ENCODE results near the gene TRRAP. TPM values are rescaled to one million over a fixed set of nuclear protein-coding genes. Genes with fewer than 3 reads are reported as not detected.

Gene TRRAP
- total RNA-seq, 1 experiment from 2014 or later, result 23.1 TPM

DNA sequence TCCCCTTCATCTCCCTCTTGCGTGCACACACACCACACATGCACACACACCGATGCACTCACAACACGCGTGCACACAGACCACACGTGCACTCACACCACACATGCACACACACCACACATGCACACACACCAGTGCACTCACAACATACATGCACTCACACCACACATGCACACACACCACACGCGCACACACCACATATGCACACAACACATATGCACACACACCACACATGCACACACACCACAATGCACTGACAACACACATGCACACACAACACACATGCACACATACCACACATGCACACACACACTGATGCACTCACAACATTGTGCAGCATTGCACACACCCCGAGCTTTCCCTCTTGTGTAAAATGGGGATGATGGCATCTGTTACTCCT is 68.1 kb downstream of the TRRAP start:
- no peak for DNase-seq (ENCODE audit: low read depth)

DNA sequence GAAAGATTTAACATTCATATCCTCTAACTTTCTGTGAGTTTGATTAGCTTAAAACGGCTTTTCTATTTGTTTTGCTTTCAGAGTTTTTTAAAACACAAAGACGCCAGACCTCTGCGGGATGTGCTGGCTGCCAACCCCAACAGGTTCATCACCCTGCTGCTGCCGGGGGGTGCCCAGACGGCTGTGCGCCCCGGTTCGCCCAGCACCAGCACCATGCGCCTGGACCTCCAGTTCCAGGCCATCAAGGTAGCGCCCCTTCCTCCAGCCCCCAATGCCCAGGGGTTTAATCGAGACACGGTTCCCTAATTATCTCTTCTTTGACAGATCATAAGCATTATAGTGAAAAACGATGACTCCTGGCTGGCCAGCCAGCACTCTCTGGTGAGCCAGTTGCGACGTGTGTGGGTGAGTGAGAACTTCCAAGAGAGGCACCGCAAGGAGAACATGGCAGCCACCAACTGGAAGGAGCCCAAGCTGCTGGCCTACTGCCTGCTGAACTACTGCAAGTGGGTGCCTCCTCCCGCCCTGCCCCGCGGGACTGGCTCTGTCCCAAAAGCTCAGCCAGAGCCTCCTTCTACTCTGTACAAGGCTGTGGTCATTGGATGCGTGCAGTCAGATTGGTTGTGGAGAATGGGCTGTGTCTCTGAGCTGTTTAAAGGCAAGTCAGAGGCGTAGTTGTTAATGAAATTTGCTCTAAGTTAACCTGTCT is 71.2 kb downstream of the TRRAP start:
- no peak for DNase-seq (ENCODE audit: low read depth)

DNA sequence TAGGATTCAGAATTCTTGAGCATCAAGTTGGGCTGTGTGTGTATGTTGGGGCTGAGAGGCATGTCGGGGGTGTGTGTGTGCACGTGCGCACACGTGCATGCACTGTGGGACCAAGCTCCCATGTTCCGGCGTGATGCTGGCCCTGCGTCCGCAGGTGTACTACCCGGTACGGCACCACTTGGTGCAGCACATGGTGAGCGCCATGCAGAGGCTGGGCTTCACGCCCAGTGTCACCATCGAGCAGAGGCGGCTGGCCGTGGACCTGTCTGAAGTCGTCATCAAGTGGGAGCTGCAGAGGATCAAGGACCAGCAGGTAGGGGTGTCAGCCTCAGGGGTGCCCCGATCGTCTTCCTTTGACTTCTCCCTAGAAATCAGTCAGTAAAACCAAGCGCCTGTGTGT is 77.7 kb downstream of the TRRAP start:
- no peak for DNase-seq (ENCODE audit: low read depth)

DNA sequence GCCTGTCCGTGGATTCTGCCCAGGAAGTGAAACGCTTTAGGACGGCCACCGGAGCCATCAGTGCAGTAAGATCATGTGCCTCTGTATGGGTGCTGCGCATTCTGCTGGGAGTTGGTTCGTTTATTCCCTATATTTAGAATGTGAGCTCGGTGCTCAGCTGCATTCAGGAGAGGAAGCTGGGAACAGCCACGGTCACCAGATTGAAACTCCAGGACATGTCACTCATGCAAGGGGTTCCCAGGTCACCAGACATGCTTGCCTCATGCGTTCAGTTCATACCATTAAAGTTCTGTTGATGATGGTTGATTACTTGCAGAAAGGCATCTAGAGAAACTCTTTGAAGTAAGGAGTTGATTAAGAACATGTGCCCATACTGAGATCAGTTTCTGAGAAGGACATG is 78.1 kb downstream of the TRRAP start:
- DNase-seq (ENCODE audit: low read depth), result no peak

DNA sequence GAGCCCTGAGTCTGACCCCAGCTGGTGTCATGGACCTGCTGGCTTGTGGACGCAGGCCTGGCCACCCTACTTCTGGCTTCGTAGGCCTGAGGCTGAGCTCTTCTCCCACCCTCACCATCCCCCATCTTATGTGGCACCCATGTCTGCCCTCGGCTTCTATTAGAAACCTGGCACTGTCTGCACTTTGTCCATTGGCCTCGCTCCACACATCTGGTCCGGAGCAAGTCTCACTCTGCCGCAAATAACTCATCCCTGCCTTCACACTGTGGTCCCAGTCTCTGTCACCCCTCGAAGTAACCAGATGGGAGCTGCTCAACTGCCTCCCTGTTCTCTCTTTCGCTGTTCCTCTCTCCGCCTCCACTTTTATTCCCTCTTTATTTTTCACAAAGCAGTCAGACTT is 78.6 kb downstream of the TRRAP start:
- DNase-seq (ENCODE audit: low read depth), result no peak

DNA sequence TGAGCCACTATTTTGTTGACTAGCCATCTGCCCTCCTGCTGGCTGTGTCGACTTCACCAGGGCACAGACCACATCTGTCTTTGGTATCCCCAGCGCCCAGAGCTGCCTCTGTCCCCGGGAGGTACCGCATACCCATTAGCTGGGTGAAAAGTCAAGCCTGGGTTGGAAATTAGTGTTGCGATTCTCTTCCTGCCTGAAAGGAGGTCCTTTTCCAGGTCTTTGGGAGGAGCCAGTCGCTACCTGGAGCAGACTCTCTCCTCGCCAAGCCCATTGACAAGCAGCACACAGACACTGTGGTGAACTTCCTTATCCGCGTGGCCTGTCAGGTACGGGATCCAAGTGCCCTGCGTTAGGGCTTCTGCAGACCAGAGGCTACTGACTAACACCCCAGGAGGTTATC is 79.4 kb downstream of the TRRAP start:
- DNase-seq (ENCODE audit: low read depth), result no peak

DNA sequence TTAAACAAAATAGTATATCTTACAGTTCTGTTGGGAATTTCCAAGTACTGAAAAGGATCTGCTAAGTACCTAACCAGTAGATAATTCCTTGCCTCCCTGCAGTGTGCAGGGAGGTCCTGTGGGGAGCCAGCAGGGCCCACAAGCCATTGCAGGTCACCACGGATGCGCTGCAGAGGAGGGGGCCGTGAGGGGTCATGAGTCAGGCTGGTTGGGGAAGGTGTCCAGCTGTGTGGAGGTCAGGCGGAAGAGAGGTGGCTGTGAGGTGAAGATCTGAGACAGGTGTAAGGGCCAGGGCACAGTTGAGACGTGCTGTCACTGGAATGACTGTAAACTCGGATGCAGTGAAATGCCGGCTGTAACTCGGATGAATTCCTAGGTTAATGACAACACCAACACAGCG is 80.6 kb downstream of the TRRAP start:
- no peak for DNase-seq (ENCODE audit: low read depth)

DNA sequence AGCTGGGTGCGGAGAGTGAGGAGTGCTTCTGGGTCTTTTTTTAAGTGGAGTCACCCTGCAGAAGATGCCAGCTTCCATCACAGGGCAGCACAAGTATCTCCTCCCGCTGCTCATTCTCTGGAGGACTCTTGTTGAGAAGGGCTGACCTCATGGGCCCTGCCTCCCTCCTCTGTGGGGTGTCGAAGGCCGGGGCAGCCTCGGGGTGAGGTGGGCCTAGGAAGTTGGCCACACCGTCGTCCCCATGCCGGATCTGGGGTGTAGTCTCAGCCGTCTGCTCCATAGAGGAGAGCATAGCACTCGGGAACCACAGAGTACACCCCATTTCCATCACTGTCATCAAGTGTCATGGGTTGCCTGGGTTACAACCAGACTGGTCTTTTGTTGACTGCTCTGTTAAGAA is 85.0 kb downstream of the TRRAP start:
- no peak for DNase-seq (ENCODE audit: low read depth)

DNA sequence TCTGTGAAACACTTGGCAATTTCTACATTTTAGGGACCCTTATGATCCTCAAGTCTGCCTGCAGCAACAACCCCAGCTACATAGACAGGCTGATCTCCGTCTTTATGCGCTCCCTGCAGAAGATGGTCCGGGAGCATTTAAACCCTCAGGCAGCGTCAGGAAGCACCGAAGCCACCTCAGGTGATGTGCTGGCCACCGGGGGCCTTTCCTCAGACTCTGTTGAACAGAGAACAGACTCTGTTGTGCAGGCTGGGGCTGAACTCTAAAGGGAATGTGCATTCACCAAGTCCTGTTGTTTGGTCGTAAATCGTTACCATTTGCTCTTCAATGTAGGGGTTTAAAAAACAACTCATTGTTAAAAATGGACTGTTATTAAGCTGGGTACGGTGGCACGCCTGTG is 86.3 kb downstream of the TRRAP start:
- no peak for DNase-seq (ENCODE audit: low read depth)

DNA sequence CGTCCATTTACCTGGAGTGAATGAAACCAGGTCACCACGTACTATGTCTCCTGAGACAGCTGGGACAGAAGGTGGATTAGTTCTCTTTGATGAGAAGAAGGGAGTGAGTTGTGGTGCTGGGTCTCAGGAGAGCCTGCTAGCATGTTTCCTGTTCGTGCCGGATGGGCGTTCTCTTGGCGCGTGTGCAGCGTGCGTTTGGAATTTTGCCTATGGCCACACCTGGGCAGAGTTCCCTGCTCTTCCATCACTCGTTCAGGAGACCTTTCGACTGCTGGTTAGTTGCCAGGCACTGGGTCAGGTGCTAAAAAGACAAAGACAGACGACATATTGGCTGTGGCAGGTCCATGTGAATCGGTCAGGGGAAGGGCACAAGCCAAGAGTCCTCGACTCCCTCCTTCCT is 90.3 kb downstream of the TRRAP start:
- no peak for DNase-seq (ENCODE audit: low read depth)

DNA sequence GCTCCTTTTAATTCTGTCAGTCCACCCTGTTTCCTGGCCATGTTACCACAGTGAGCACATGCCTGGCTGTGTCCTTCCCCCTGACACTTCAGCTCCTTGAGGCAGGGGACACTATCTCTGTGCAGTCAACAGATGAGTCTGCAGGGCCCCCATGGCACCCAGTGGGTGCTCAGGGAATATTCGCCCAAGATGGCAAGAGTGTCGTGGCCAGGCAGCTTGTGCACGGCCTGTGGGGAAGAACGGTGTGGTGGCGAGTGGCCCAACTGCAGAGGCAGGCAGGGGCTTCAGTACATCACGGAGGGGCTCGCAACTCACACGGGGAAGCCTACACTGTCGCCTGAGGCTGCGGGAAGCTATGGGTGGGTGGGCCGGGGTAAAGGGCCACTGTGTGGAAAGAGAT is 91.1 kb downstream of the TRRAP start:
- DNase-seq (ENCODE audit: low read depth), result no peak

DNA sequence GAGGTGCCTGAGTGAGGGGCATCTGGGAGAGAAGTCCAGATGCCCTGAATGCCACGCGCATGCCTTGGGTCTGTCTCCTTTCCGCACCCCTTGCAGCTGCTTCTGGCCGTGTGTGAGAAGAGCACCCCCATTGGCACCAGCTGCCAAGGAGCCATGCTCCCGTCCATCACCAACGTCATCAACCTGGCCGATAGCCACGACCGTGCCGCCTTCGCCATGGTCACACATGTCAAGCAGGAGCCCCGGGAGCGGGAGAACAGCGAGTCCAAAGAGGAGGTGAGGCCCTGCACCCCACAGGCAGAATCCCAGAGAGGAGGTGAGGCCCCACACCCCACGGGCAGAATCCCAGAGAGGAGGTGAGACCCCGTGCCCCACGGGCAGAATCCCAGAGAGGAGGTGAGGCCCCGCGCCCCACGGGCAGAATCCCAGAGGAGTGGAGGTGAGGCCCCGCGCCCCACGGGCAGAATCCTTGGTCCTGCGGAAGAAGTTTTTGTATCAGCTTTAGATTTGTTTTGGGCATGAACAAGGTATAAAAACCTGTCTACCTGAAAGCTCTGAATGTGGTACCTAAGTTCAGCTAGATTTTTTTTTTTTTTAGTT is 91.8 kb downstream of the TRRAP start:
- DNase-seq (ENCODE audit: low read depth), result no peak

DNA sequence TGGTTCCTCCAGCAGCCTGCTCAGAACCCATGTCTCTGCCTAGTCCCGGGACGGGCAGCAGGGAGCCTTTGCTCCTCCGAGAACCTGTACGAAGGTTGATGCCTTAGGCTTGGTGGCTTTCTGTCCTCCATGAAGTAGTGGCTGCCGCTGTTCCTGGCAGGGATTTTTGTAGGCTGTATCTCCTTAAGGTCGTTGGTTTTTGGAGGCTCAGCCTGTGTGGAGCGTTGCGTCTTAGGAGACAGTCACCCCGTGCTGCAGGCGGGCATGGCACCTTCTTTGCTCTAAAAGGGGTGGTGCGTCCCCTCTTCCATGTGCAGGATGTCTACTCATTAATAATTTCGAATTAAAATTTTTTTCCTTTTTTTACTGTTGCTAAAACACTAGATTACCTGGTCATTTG is 92.5 kb downstream of the TRRAP start:
- DNase-seq (ENCODE audit: low read depth), result no peak

DNA sequence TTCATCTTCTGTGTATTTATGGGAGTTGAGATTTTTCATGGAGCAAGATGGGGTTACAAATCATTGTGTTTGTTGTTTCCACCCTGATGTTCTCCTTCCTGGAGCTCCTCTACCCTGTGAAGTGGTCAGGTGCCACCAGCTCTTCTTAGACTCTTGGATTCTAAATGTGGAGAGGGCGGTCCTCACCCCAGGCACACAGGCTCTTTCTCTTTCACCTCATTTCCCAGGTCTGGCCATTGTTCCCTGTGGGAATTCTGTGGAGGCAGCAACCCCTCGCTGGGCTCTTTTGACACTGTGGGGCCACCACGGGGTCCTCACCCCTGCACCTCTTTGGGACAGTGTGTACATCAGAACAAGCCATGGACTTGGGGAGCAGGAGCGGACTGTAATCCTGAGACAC is 95.9 kb downstream of the TRRAP start:
- DNase-seq (ENCODE audit: low read depth), result no peak

DNA sequence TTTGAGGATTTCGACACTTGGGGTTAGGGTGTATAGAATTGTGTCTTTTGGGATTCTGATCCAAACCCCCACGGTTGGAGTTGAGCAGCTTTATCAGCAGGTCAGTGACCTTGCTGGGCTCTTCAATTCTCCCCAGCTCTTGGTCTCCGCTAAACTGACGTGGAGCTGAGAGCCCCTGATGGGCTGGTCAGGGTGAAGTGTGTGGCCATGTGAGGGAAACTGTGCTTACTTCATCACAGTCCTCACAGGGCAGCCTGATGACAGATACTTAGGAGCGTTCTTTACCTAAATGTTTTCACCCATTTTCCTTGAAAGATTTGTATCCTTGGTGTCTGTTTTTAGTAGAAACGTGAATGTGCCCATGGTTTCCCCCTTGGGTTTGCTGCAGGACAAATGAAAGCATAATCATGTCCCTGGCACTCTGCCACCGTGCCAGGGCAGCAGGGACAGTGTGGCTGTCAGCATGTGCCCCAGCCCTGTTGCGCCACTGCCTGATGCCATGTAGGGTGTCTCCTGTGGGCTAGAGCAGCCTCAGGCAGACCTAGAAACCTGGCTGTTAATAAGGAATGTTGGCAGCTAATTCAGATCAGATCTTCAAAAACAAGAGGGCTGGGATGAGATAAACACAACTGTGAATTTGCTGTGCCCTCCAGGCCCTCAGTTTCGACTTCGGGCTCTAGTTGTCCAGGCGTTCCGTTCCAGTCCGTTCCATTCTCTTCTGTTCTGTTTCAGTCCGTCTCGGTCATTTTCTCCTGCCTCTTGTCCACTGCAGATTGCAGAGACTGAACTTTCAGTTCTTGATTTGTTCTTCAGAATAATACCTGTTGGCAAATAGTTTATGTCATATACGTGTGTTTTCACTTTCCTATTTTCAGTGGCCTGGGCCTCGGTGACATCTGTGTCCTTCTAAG is 96.8 kb downstream of the TRRAP start:
- DNase-seq (ENCODE audit: low read depth), result no peak

DNA sequence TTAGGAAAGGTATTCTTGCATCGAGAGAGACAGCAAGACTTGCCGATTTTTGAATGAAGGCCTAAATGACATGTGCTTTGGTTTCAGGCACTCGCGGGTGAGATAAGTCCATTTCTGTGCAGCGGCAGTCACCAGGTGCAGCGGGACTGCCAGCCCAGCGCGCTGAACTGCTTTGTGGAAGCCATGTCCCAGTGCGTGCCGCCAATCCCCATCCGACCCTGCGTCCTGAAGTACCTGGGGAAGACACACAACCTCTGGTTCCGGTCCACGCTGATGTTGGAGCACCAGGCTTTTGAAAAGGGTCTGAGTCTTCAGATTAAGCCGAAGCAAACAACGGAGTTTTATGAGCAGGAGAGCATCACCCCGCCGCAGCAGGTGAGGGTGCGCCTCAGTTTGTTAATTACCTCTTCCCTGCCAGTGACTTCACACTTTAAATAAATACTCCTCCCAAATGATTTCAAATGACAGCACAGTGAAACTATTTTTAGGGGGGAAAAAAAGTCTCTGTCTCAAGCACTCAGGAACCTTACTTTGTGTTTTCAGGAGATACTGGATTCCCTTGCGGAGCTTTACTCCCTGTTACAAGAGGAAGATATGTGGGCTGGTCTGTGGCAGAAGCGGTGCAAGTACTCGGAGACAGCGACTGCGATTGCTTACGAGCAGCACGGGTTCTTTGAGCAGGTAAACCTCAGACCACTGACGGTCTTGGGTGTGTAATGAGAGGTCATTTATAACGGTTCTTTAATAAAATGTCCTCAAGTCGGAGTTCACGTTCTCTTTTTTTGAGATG is 98.3 kb downstream of the TRRAP start:
- no peak for DNase-seq (ENCODE audit: low read depth)

DNA sequence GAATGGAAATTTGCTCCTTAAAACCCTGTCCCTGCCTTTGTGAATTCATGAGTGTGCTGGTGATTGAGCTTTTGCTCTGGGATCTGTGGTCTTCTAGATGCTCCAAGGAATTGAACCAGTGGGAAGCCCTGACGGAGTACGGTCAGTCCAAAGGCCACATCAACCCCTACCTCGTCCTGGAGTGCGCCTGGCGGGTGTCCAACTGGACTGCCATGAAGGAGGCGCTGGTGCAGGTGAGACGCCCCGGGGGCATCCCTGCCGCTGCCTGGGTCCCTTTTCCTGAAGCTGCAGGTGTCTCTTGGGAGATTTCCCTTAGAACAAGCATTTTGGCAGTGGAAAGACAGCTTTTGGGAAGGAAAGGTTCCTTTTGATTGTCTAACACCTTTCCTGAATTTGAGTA is 100.3 kb downstream of the TRRAP start:
- no peak for DNase-seq (ENCODE audit: low read depth)

DNA sequence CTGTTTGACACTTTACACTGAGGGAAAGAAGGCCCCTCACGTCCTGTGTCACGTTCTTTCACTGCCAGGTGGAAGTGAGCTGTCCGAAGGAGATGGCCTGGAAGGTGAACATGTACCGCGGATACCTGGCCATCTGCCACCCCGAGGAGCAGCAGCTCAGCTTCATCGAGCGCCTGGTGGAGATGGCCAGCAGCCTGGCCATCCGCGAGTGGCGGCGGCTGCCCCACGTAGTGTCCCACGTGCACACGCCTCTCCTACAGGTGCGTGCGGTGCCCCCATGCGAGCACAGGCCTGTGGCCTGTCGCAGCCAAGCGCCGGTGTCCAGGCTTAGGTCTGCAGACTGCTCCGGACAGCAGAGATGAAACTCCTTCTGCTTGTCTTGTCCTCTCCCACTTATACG is 103.4 kb downstream of the TRRAP start:
- DNase-seq (ENCODE audit: low read depth), result no peak

DNA sequence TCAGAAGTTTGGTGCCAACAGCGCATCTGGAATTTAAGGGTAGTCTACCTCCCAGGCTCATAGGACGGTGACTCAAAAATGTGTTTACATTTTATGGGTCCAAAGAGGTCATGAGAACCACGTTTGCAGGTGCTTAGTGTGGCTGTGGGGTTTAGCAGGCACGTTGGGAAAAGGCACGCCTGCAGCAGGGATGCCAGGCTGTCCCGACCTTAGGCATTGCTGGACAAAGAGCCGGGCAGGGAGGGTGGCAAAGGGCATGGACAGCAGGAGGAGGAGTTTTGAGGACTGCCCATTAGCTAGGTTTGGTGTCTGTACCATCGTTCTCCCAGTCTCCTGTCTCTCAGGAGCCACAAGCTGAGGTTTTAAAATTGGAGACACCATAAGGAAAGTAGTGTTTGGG is 104.4 kb downstream of the TRRAP start:
- no peak for DNase-seq (ENCODE audit: low read depth)

DNA sequence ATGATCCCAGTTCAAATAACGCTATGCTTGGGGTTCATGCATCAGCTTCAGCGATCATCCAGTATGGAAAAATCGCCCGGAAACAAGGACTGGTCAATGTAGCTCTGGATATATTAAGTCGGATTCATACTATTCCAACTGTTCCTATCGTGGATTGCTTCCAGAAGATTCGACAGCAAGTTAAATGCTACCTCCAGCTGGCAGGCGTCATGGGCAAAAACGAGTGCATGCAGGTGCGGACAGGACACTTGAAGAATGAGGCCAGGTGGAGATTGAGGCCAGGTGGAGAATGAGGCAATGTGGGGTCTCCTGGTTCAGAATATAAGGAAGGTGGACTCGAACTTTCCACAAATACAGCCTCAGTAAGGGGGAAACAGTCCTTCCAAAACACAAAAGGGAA is 105.8 kb downstream of the TRRAP start:
- DNase-seq (ENCODE audit: low read depth), result no peak

DNA sequence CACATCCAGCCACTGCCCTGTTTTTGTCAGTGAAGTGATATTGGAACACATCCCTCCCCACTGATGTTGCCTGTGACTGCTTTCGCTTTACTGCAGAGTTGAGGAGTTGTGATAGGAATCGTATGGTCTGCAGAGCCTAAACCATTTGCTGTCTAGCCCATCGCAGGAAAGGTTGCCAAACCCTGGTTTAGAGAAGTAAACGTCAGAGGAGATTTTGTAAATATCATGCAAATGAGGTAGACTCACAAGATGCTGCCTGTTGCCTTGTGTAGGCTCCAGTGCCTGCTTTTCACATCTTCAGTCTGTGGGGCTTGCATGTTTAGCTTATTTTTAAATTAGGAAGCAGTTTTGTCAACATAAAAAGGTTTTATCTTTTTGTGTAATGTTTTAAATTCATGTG is 107.1 kb downstream of the TRRAP start:
- no peak for DNase-seq (ENCODE audit: low read depth)

DNA sequence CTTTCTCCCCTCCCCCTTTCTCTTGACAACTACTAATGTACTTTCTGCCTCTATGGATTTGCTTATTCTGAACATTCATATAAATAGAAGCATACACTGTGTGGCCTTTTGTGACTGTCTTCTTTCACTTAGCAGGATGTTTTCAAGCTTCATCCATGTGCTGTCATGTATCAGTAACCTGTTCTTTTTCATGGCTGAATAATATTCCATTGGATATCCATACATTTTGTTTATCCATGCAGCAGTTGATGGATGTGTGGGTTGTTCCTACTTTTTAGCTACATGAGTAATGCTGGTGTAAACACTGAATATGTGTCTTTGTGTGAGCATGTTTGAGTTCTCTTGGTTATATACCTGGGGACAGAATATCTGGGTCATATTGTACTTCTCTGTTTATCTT is 107.6 kb downstream of the TRRAP start:
- no peak for DNase-seq (ENCODE audit: low read depth)

All from LHCN-M2 (cell line).